GM13976 (cell line): Measurements from ENCODE around the gene KCNIP3.

Experiments
- DNase-seq: peaks from one replicate; pipeline ENCODE4 v3.0.0; 2012; ENCODE audit warnings: low spot score
- CTCF ChIP-seq: IDR thresholded peaks from 2 replicates; pipeline ENCODE4 v1.5.1; 2012; ENCODE audit warnings: borderline replicate concordance, mild to moderate bottlenecking; ENCODE audit not compliant: insufficient read depth; ENCODE audit errors: extremely low read depth, missing control alignments, control extremely low read depth
- in situ Hi-C: fragments of 300-500 bp; cut with MboI; formaldehyde crosslinking; loops from one replicate; pipeline ENCODE4 v1.12.0; 2022; ENCODE audit warnings: low sequenced_read_pairs, mixed read lengths, inconsistent platforms; ENCODE audit not compliant: unreplicated experiment

The KCNIP3 gene

GRCh38 chr2:95275151-95275515 lies 22.0 kb upstream of the KCNIP3 start:
- DNase-seq = no peak
- in situ Hi-C loops = no loop called here

GRCh38 chr2:95275601-95276243 lies 21.4 kb upstream of the KCNIP3 start:
- TF ChIP-seq CTCF = no peak
- in situ Hi-C loops = no loop called here
- no peak for DNase-seq

More at GRCh38 chr2:95275151-95275515, 22.0 kb upstream of the KCNIP3 start:
- TF ChIP-seq CTCF = no peak

GRCh38 chr2:95276244-95276887 lies 20.8 kb upstream of the KCNIP3 start:
- DNase-seq = no peak
- TF ChIP-seq CTCF = no peak
- in situ Hi-C loops = no loop called here

GRCh38 chr2:95276888-95277245 lies 20.3 kb upstream of the KCNIP3 start:
- TF ChIP-seq CTCF = no peak
- no peak for DNase-seq
- in situ Hi-C loops = no loop called here

- no peak for TF ChIP-seq CTCF
- in situ Hi-C loops = no loop called here
- no peak for DNase-seq
Observed at GRCh38 chr2:95277246-95277906, 19.8 kb upstream of the KCNIP3 start.

- TF ChIP-seq CTCF = no peak
- in situ Hi-C loops = no loop called here
- DNase-seq = no peak
Observed at GRCh38 chr2:95278051-95278471, 19.1 kb upstream of the KCNIP3 start.
